ENCODE results near the gene LYPD3. TPM values are rescaled to one million over a fixed set of nuclear protein-coding genes. Genes with fewer than 3 reads are reported as not detected.

The LYPD3 gene
- total and polyA plus RNA-seq, 10 of the 15 experiments (the other 5 are each of a cell fraction or from before 2014, with no cell fraction given): 0.03 to 0.28 (median 0.12) TPM; not detected in 6

- TF ChIP-seq CTCF (IDR thresholded peaks at IDR 0.05 in 2 of 3, conservative IDR thresholded peaks at IDR 0.05 in 1 of 3; ENCODE audit: control insufficient read depth in 2 of 3, extremely low read depth in 1 of 3, insufficient read depth in 1 of 3, low read depth in 3 of 3, low read length in 3 of 3): peak in 2 of 3 experiments; percentile 30 to 46; a peak in 4 of 6 replicates
- TF ChIP-seq PML (IDR thresholded peaks at IDR 0.05; ENCODE audit: low read length): no peak
- TF ChIP-seq IRF4 (IDR thresholded peaks at IDR 0.05; ENCODE audit: low read depth, low read length): no peak
- no peak for TF ChIP-seq ETV6 (conservative IDR thresholded peaks at IDR 0.05 in 1 of 2, IDR thresholded peaks at IDR 0.05 in 1 of 2; ENCODE audit: borderline replicate concordance in 1 of 2, low read depth in 1 of 2)
- TF ChIP-seq FOXM1 (IDR thresholded peaks at IDR 0.05; ENCODE audit: low read depth, low read length): no peak
- TF ChIP-seq TCF12 (IDR thresholded peaks at IDR 0.05; ENCODE audit: low read depth, low read length): no peak
- TF ChIP-seq KDM1A (IDR thresholded peaks at IDR 0.05; ENCODE audit: borderline replicate concordance): no peak
- no peak for TF ChIP-seq SRF (IDR thresholded peaks at IDR 0.05; ENCODE audit: low read depth in 2 of 2, low read length in 2 of 2)
- no peak for TF ChIP-seq STAT3 (IDR thresholded peaks at IDR 0.05; ENCODE audit: low read depth, low read length)
- peak; percentile 59 for TF ChIP-seq GATAD2B (conservative IDR thresholded peaks at IDR 0.05; ENCODE audit: low read depth)
- peak; percentile 9 for TF ChIP-seq SP1 (IDR thresholded peaks at IDR 0.05; ENCODE audit: low read depth, low read length)
- no peak for TF ChIP-seq ZZZ3 (IDR thresholded peaks at IDR 0.05; ENCODE audit: control insufficient read depth, insufficient read length, low read depth)
- TF ChIP-seq BCL11A (IDR thresholded peaks at IDR 0.05; ENCODE audit: low read depth, low read length): no peak
- TF ChIP-seq, protein P1, sequence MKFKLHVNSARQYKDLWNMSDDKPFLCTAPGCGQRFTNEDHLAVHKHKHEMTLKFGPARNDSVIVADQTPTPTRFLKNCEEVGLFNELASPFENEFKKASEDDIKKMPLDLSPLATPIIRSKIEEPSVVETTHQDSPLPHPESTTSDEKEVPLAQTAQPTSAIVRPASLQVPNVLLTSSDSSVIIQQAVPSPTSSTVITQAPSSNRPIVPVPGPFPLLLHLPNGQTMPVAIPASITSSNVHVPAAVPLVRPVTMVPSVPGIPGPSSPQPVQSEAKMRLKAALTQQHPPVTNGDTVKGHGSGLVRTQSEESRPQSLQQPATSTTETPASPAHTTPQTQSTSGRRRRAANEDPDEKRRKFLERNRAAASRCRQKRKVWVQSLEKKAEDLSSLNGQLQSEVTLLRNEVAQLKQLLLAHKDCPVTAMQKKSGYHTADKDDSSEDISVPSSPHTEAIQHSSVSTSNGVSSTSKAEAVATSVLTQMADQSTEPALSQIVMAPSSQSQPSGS (IDR thresholded peaks at IDR 0.05; ENCODE audit: low read length): no peak
- TF ChIP-seq CBX3 (IDR thresholded peaks at IDR 0.05; ENCODE audit: borderline replicate concordance, low read depth): no peak
- no peak for TF ChIP-seq ZNF622 (IDR thresholded peaks at IDR 0.05)
- TF ChIP-seq, protein P2, sequence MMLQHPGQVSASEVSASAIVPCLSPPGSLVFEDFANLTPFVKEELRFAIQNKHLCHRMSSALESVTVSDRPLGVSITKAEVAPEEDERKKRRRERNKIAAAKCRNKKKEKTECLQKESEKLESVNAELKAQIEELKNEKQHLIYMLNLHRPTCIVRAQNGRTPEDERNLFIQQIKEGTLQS (IDR thresholded peaks at IDR 0.05; ENCODE audit: borderline replicate concordance, extremely low read depth, low read depth, low read length): no peak
- TF ChIP-seq, protein P3, sequence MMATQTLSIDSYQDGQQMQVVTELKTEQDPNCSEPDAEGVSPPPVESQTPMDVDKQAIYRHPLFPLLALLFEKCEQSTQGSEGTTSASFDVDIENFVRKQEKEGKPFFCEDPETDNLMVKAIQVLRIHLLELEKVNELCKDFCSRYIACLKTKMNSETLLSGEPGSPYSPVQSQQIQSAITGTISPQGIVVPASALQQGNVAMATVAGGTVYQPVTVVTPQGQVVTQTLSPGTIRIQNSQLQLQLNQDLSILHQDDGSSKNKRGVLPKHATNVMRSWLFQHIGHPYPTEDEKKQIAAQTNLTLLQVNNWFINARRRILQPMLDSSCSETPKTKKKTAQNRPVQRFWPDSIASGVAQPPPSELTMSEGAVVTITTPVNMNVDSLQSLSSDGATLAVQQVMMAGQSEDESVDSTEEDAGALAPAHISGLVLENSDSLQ (IDR thresholded peaks at IDR 0.05): peak; percentile 67; the same call in 1 of the 2 replicates
- no peak for TF ChIP-seq RFX5 (IDR thresholded peaks at IDR 0.05; ENCODE audit: low read depth, low read length)
- TF ChIP-seq SIN3A (IDR thresholded peaks at IDR 0.05; ENCODE audit: low read depth, low read length): peak; percentile 59; the same call in 1 of the 2 replicates
- TF ChIP-seq, protein P4, sequence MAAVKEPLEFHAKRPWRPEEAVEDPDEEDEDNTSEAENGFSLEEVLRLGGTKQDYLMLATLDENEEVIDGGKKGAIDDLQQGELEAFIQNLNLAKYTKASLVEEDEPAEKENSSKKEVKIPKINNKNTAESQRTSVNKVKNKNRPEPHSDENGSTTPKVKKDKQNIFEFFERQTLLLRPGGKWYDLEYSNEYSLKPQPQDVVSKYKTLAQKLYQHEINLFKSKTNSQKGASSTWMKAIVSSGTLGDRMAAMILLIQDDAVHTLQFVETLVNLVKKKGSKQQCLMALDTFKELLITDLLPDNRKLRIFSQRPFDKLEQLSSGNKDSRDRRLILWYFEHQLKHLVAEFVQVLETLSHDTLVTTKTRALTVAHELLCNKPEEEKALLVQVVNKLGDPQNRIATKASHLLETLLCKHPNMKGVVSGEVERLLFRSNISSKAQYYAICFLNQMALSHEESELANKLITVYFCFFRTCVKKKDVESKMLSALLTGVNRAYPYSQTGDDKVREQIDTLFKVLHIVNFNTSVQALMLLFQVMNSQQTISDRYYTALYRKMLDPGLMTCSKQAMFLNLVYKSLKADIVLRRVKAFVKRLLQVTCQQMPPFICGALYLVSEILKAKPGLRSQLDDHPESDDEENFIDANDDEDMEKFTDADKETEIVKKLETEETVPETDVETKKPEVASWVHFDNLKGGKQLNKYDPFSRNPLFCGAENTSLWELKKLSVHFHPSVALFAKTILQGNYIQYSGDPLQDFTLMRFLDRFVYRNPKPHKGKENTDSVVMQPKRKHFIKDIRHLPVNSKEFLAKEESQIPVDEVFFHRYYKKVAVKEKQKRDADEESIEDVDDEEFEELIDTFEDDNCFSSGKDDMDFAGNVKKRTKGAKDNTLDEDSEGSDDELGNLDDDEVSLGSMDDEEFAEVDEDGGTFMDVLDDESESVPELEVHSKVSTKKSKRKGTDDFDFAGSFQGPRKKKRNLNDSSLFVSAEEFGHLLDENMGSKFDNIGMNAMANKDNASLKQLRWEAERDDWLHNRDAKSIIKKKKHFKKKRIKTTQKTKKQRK (IDR thresholded peaks at IDR 0.05; ENCODE audit: low read depth, low read length): no peak
Measured at GRCh38 chr19:43503501-43504425, 38.4 kb upstream of the LYPD3 start (continued).

Data from GM12878 (cell line).